H1 (cell line): ENCODE results near the gene SEMA4D. TPM values are rescaled to one million over a fixed set of nuclear protein-coding genes. Genes with fewer than 3 reads are reported as not detected.

Experiments used
- CTCF ChIA-PET: fragments of 300-600 bp; sonication (Branson Sonifier 250); formaldehyde crosslinking; loops from one replicate; lab custom pipeline; 2021; ENCODE audit not compliant: partially characterized antibody; lab: Charles Lee
- POLR2A ChIA-PET: fragments of 300-600 bp; sonication (Branson Sonifier 250); formaldehyde crosslinking; loops from one replicate; lab custom pipeline; 2021; ENCODE audit warnings: inconsistent platforms; ENCODE audit not compliant: partially characterized antibody; lab: Charles Lee
- DNase-seq, 2 experiments: peaks; one replicate each; pipeline versions ENCODE4 v3.0.0 to v3.0.0-alpha.2; 2010 to 2022; ENCODE audit warnings: low spot score in 2 of 2, low read depth in 1 of 2, mixed read lengths in 1 of 2
- FAIRE-seq: peaks from 2 replicates; lab custom pipeline; 2011; peaks lifted over from hg19 to GRCh38; lab: Jason Lieb, UNC
- H2AFZ ChIP-seq: 2 replicates; pipeline ENCODE4 v1.8.1; 2012; ENCODE audit warnings: low read length, inconsistent platforms
- H2AK5ac ChIP-seq: 2 replicates; pipeline ENCODE4 v1.6.1; 2013; ENCODE audit warnings: low read depth, low read length
- H2BK120ac ChIP-seq: replicated peaks from 2 replicates; pipeline ENCODE3; 2013; ENCODE audit warnings: low read depth, low read length, inconsistent platforms
- H2BK12ac ChIP-seq: 2 replicates; pipeline ENCODE4 v1.6.1; 2013; ENCODE audit warnings: low read depth, low read length
- H2BK15ac ChIP-seq: 2 replicates; pipeline ENCODE4 v1.6.1; 2013; ENCODE audit warnings: low read length
- H2BK20ac ChIP-seq: 2 replicates; pipeline ENCODE4 v1.6.1; 2013; ENCODE audit warnings: low read length
- H2BK5ac ChIP-seq: 2 replicates; pipeline ENCODE4 v1.6.1; 2013; ENCODE audit warnings: low read depth, low read length
- H3K14ac ChIP-seq: 2 replicates; pipeline ENCODE4 v1.6.1; 2013; ENCODE audit warnings: inconsistent platforms; ENCODE audit not compliant: insufficient read length
- H3K18ac ChIP-seq: 2 replicates; pipeline ENCODE4 v1.6.1; 2013; ENCODE audit warnings: low read length; ENCODE audit errors: extremely low read depth
- H3K23ac ChIP-seq: 2 replicates; pipeline ENCODE4 v1.6.1; 2013; ENCODE audit warnings: inconsistent platforms; ENCODE audit not compliant: insufficient read length
- H3K23me2 ChIP-seq: 2 replicates; pipeline ENCODE4 v1.6.1; 2013; ENCODE audit warnings: low read depth, low read length
- H3K27ac ChIP-seq: 2 replicates; pipeline ENCODE4 v1.6.1; 2011; ENCODE audit warnings: low read depth, low read length, inconsistent platforms
- H3K27me3 ChIP-seq, 4 experiments: replicated peaks in 1 of 4; 1 replicate in 1 of 4; 2 replicates in 3 of 4; pipeline versions ENCODE4 v1.6.1 to v1.8.1; 2011 to 2013; ENCODE audit warnings: low read length in 3 of 4, mild to moderate bottlenecking in 3 of 4, inconsistent platforms in 2 of 4, mixed read lengths in 2 of 4, moderate library complexity in 1 of 4; ENCODE audit not compliant: control insufficient read depth in 3 of 4, insufficient read depth in 3 of 4; ENCODE audit errors: extremely low read depth in 1 of 4
- H3K36me3 ChIP-seq, 4 experiments: 2 replicates each; pipeline versions ENCODE4 v1.6.1 to v1.8.1; 2011 to 2013; ENCODE audit warnings: mild to moderate bottlenecking in 4 of 4, low read length in 3 of 4, moderate library complexity in 2 of 4, control low read depth in 1 of 4, inconsistent platforms in 1 of 4; ENCODE audit not compliant: insufficient read depth in 4 of 4, control insufficient read depth in 2 of 4
- H3K4ac ChIP-seq: replicated peaks from 2 replicates; pipeline ENCODE3; 2013; ENCODE audit warnings: low read length, low read depth, mixed read lengths, inconsistent platforms; ENCODE audit not compliant: insufficient read length
- H3K4me1 ChIP-seq, 4 experiments: replicated peaks in 1 of 4; 1 replicate in 1 of 4; 2 replicates in 3 of 4; pipeline versions ENCODE4 v1.6.1 to v1.8.1; 2011 to 2013; ENCODE audit warnings: low read length in 3 of 4, inconsistent platforms in 2 of 4, mixed read lengths in 1 of 4; ENCODE audit not compliant: insufficient read depth in 4 of 4, control insufficient read depth in 3 of 4
- H3K4me2 ChIP-seq, 2 experiments: 2 replicates each; pipeline versions ENCODE4 v1.6.1 to v1.8.1; 2011 to 2013; ENCODE audit warnings: low read depth in 2 of 2, low read length in 2 of 2, control low read depth in 1 of 2, inconsistent platforms in 1 of 2, mild to moderate bottlenecking in 1 of 2; ENCODE audit not compliant: insufficient read depth in 1 of 2
- H3K4me3 ChIP-seq, 4 experiments: fragments of 200-600, 300-600 bp in 1 of 4; sonication (generic), shearing (Covaris generic), sonication (Bioruptor Twin) in 1 of 4; 2 replicates each; pipeline versions ENCODE4 v1.5.1 to v1.8.1; 2011 to 2016; ENCODE audit warnings: low read length in 4 of 4, low read depth in 3 of 4, control low read depth in 2 of 4, inconsistent platforms in 2 of 4, mild to moderate bottlenecking in 2 of 4, mixed read lengths in 1 of 4, moderate library complexity in 1 of 4; ENCODE audit not compliant: insufficient read depth in 2 of 4; ENCODE audit errors: extremely low read depth in 1 of 4
- H3K56ac ChIP-seq: replicated peaks from 2 replicates; pipeline ENCODE3; 2013; ENCODE audit warnings: low read depth, mild to moderate bottlenecking, mixed read lengths, low read length, inconsistent platforms; ENCODE audit not compliant: insufficient read length
- H3K79me1 ChIP-seq: 2 replicates; pipeline ENCODE4 v1.6.1; 2013; ENCODE audit warnings: low read depth, low read length, control low read depth
- H3K79me2 ChIP-seq, 2 experiments: 2 replicates each; pipeline versions ENCODE4 v1.6.1 to v1.8.1; 2012 to 2013; ENCODE audit warnings: low read length in 2 of 2, mild to moderate bottlenecking in 2 of 2, inconsistent platforms in 1 of 2; ENCODE audit not compliant: insufficient read depth in 2 of 2, control insufficient read depth in 1 of 2
- H3K9ac ChIP-seq, 4 experiments: replicated peaks in 1 of 4; 1 replicate in 1 of 4; 2 replicates in 3 of 4; pipeline versions ENCODE4 v1.6.1 to v1.8.1; 2011 to 2013; ENCODE audit warnings: low read depth in 3 of 4, low read length in 3 of 4, control low read depth in 2 of 4, mild to moderate bottlenecking in 2 of 4, moderate library complexity in 2 of 4, inconsistent platforms in 1 of 4; ENCODE audit errors: extremely low read depth in 1 of 4
- H3K9me3 ChIP-seq, 2 experiments: 2 replicates each; pipeline versions ENCODE4 v1.6.1 to v1.8.1; 2012 to 2013; ENCODE audit warnings: mild to moderate bottlenecking in 2 of 2, moderate library complexity in 2 of 2, control low read depth in 1 of 2, inconsistent platforms in 1 of 2, low read depth in 1 of 2, low read length in 1 of 2, mixed read lengths in 1 of 2; ENCODE audit not compliant: insufficient read depth in 2 of 2
- H4K20me1 ChIP-seq, 2 experiments: replicated peaks in 1 of 2; 2 replicates each; pipeline versions ENCODE3 to v1.8.1; 2011 to 2013; ENCODE audit warnings: inconsistent platforms in 2 of 2, low read length in 2 of 2, mild to moderate bottlenecking in 1 of 2; ENCODE audit not compliant: insufficient read depth in 2 of 2, control insufficient read depth in 1 of 2
- H4K5ac ChIP-seq: 2 replicates; pipeline ENCODE4 v1.6.1; 2013; ENCODE audit warnings: low read length, low read depth, mixed read lengths, inconsistent platforms; ENCODE audit not compliant: insufficient read length
- H4K8ac ChIP-seq: 2 replicates; pipeline ENCODE4 v1.8.0; 2013; ENCODE audit warnings: mild to moderate bottlenecking, moderate library complexity, low read length, inconsistent platforms; ENCODE audit not compliant: insufficient read depth; ENCODE audit errors: extremely low read depth
- H4K91ac ChIP-seq: replicated peaks from 2 replicates; pipeline ENCODE3; 2013; ENCODE audit warnings: low read length, mixed read lengths, inconsistent platforms; ENCODE audit not compliant: insufficient read length
- ATF3 ChIP-seq: IDR thresholded peaks from 2 replicates; pipeline ENCODE4 v1.6.1; 2011; ENCODE audit warnings: low read depth, mild to moderate bottlenecking, low read length; ENCODE audit not compliant: insufficient read depth
- BRCA1 ChIP-seq: IDR thresholded peaks from 2 replicates; pipeline ENCODE4 v1.6.1; 2012; ENCODE audit warnings: low read depth, low read length, improper control_type of control experiment
- CTCF ChIP-seq, 3 experiments: IDR thresholded peaks; 1 replicate in 2 of 3; 2 replicates in 1 of 3; pipeline versions ENCODE4 v1.5.1 to v1.6.1; 2011; ENCODE audit warnings: low read length in 3 of 3, mild to moderate bottlenecking in 3 of 3, inconsistent platforms in 2 of 3, low read depth in 1 of 3, moderate library complexity in 1 of 3; ENCODE audit not compliant: insufficient read depth in 1 of 3; ENCODE audit errors: control extremely low read depth in 1 of 3
- KDM1A ChIP-seq: fragments of 200-600, 300-600 bp; sonication (generic); IDR thresholded peaks from 2 replicates; pipeline ENCODE4 v1.7.1; 2016; ENCODE audit warnings: mild to moderate bottlenecking, low read length, borderline replicate concordance
- RFX5 ChIP-seq: IDR thresholded peaks from 2 replicates; pipeline ENCODE4 v1.6.1; 2011; ENCODE audit warnings: low read depth, low read length, improper control_type of control experiment, borderline replicate concordance
- SAP30 ChIP-seq: fragments of 300-600 bp; sonication (generic); IDR thresholded peaks from 2 replicates; pipeline ENCODE4 v1.7.1; 2012; ENCODE audit warnings: low read length, moderate library complexity, mild to moderate bottlenecking, inconsistent platforms; ENCODE audit not compliant: insufficient read depth, insufficient replicate concordance
- SP2 ChIP-seq: IDR thresholded peaks from 2 replicates; pipeline ENCODE4 v1.6.1; 2012; ENCODE audit warnings: mild to moderate bottlenecking, low read length, inconsistent platforms
- TBP ChIP-seq: IDR thresholded peaks from 2 replicates; pipeline ENCODE4 v1.6.1; 2011; ENCODE audit warnings: low read depth, low read length, improper control_type of control experiment
- USF2 ChIP-seq: IDR thresholded peaks from 2 replicates; pipeline ENCODE4 v1.6.1; 2011; ENCODE audit warnings: low read length, improper control_type of control experiment
- WGBS, 2 experiments: shearing (Covaris generic) in 1 of 2; methylation state at CpG; one replicate each; pipeline versions ENCODE4 v1.1.6 to v1.1.7; 2013 to 2015; ENCODE audit warnings: low lambda C conversion rate in 2 of 2, mixed read lengths in 2 of 2, inconsistent platforms in 1 of 2, low coverage in 1 of 2, missing lambda C conversion rate in 1 of 2; ENCODE audit not compliant: insufficient replicate concordance in 2 of 2, insufficient coverage in 1 of 2, insufficient read length in 1 of 2; ENCODE audit errors: extremely low coverage in 1 of 2, missing lambda C conversion rate in 1 of 2; 5-methylcytosine and 5-hydroxymethylcytosine counted together
- polyA plus RNA-seq, 7 experiments: library from polyadenylated mRNA; depleted of rRNA in 3 of 7; stranded (reverse) in 5 of 7; unstranded in 2 of 7; fragments of >200 nt in 5 of 7; fragments of 200-250 nt in 2 of 7; gene quantifications; 1 replicate in 5 of 7; 2 replicates in 1 of 7; 4 replicates in 1 of 7; pipeline versions ENCODE4 v1.2.1 to v1.2.3, GENCODE V29; 2011 to 2013; ENCODE audit warnings: missing spikeins in 2 of 7, mixed read lengths in 2 of 7
- total RNA-seq: library from RNA; stranded (reverse); fragmentation: NEBNext Ultra II Directional; extraction: Animal tissue kit (Norgen Biotek cat#: 25700); gene quantifications from 2 replicates; pipeline ENCODE4 v1.2.1, GENCODE V29; 2021

The SEMA4D gene
- total and polyA plus RNA-seq, 2 of the 8 experiments (the other 6 are each of a cell fraction or from before 2014, with no cell fraction given): 21.0 to 70.4 TPM

GRCh38 chr9:89349607-89350006 lies 148.3 kb downstream of the SEMA4D start:
- Histone ChIP-seq H2AFZ (no peak overlapping the region), H2BK15ac (no peak overlapping the region), H3K4me1 (no peaks in the 10 kb centered on the region), H4K8ac (no peak overlapping the region), H3K56ac (no peak overlapping the region), H3K36me3 (peaks cover 44 to 94% (median 73%) of the 10 kb centered on the region in 4 experiments), H3K4me2 (no peak overlapping the region), H3K18ac (no peak overlapping the region), H3K27me3 (no peaks in the 10 kb centered on the region), H2BK5ac (no peak overlapping the region), H2BK12ac (no peak overlapping the region), H2BK20ac (no peak overlapping the region), H3K4me3 (no peak overlapping the region), H3K79me2 (no peaks in the 10 kb centered on the region), H2AK5ac (no peak overlapping the region), H3K23ac (no peak overlapping the region), H3K14ac (no peak overlapping the region), H4K91ac (no peak overlapping the region), H4K5ac (no peak overlapping the region), H2BK120ac (no peak overlapping the region), H3K4ac (no peak overlapping the region), H3K79me1 (peaks cover 4% of the 10 kb centered on the region), H3K9ac (no peak overlapping the region), H3K27ac (no peak overlapping the region), H3K23me2 (no peaks in the 10 kb centered on the region), H3K9me3 (no peaks in the 10 kb centered on the region), H4K20me1 (peaks cover 5 to 21% of the 10 kb centered on the region in 2 experiments)
- POLR2A ChIA-PET: interaction anchor here (0.8 to 1.8 kb wide), 4 partner anchors 12 to 29 kb away, joined by 3 to 4 read pairs (median 4); no protein-coding TSS in a partner anchor
- WGBS, 2 experiments: 95% methylated on average over 6 of the region's 6 CpGs; no CpG with 5 or more reads in 1 of the 2 experiments
- FAIRE-seq (no peak), DNase-seq (no peak)
- CTCF ChIA-PET: interaction anchor here (0.6 kb wide), 1 partner anchor 199 kb away, joined by 3 read pairs; no protein-coding TSS in a partner anchor
- no peak for TF ChIP-seq SP2
- TF ChIP-seq KDM1A: no peak
- TF ChIP-seq RFX5: no peak
- TF ChIP-seq ATF3: no peak
- no peak for TF ChIP-seq SAP30
- TF ChIP-seq BRCA1: no peak
- TF ChIP-seq USF2: no peak
- TF ChIP-seq TBP: no peak
- TF ChIP-seq CTCF (IDR thresholded peaks at IDR 0.05; ENCODE audit: control extremely low read depth in 1 of 3, insufficient read depth in 1 of 3, low read depth in 1 of 3, low read length in 3 of 3): no peak
